Heart left ventricle (tissue), 13 donors: ENCODE measurements around the gene ZDHHC11.

ENCODE experiments used
- CTCF ChIP-seq, 12 donors: fragments of 200-600 bp; sonication (generic) in 4 of 12; IDR thresholded peaks; one replicate each; pipeline versions ENCODE4 v1.5.0 to v1.8.0; 2018 to 2022; ENCODE audit warnings: antibody characterized with exemption in 12 of 12, mild to moderate bottlenecking in 5 of 12
- POLR2A ChIP-seq, 2 donors: fragments of 450-650 bp; IDR thresholded peaks; one replicate each; pipeline ENCODE4 v1.6.1; 2017; ENCODE audit warnings: antibody characterized with exemption in 2 of 2, mild to moderate bottlenecking in 2 of 2, moderate library complexity in 2 of 2
- donor health status: ischemic (EF 13 %, LVEDD 7.1; RV severe dilation, severe dysfunction).
- donor health status: DM: no; HTN: yes; CAD: no.
- donor health status: DM: no; HTN: no; CAD: no.
- donor health status: ischemic (EF 25% LVEDD 6.9; RV normal size, moderate dysfunction).
- donor health status: ischemic (EF 25% LVEDD 5.7; RV mildly dilated, moderate dysfunction).
- donor health status: ischemic (EF 35%, LVEDD 5.7; RV mildly dilated, moderate dysfunction).
- donor health status: nonischemic (EF 11% LVEDD 7.7; RV severe dilation, severe dysfunction).
- donor health status: DM: yes; HTN: yes; CAD: no.
- donor health status: PGD.
- donor health status: ischemic (EF 29% LVEDD 5.4; RV normal size, mild dysfunction).
- donor health status: nonischemic (EF 23%, LVEDD 6.1; RV moderate dilation, normal function).

- TF ChIP-seq POLR2A (IDR thresholded peaks at IDR 0.05) (no peak), CTCF (IDR thresholded peaks at IDR 0.05) (no peak)
Observed at GRCh38 chr5:763397-763796, 87.4 kb downstream of the ZDHHC11 start.
